HepG2 (cell line): ENCODE data around the gene CLDN15. TPM values are rescaled to one million over a fixed set of nuclear protein-coding genes. Genes with fewer than 3 reads are reported as not detected.

Source experiments
- DMAP1 ChIP-seq: IDR thresholded peaks from 2 replicates; pipeline ENCODE4 v1.6.1; 2016
- FOXM1 ChIP-seq: sonication (generic); formaldehyde crosslinking; IDR thresholded peaks from 2 replicates; pipeline ENCODE4 v1.5.0; 2020; ENCODE audit warnings: missing genetic modification reagents
- GPBP1L1 ChIP-seq: sonication (generic); formaldehyde crosslinking; IDR thresholded peaks from 2 replicates; pipeline ENCODE4 v1.5.0; 2020; ENCODE audit warnings: mild to moderate bottlenecking, missing genetic modification reagents
- HES4 ChIP-seq: sonication (generic); formaldehyde crosslinking; IDR thresholded peaks from 2 replicates; pipeline ENCODE4 v1.9.0; 2021; ENCODE audit warnings: mild to moderate bottlenecking, missing genetic modification reagents, borderline replicate concordance
- HOXA5 ChIP-seq: sonication (generic); formaldehyde crosslinking; IDR thresholded peaks from 2 replicates; pipeline ENCODE4 v1.4.0; 2020; ENCODE audit warnings: missing genetic modification reagents
- KDM2A ChIP-seq: sonication (generic); formaldehyde crosslinking; IDR thresholded peaks from 2 replicates; pipeline ENCODE4 v1.4.0; 2020; ENCODE audit warnings: low read depth, missing genetic modification reagents, borderline replicate concordance
- MAF1 ChIP-seq: sonication (generic); formaldehyde crosslinking; IDR thresholded peaks from 2 replicates; pipeline ENCODE4 v1.5.0; 2020; ENCODE audit warnings: missing genetic modification reagents, borderline replicate concordance
- NPAS2 ChIP-seq: sonication (generic); formaldehyde crosslinking; IDR thresholded peaks from 2 replicates; pipeline ENCODE4 v1.8.0; 2022; ENCODE audit warnings: mild to moderate bottlenecking, missing genetic modification reagents, borderline replicate concordance
- PAX8 ChIP-seq: sonication (generic); formaldehyde crosslinking; IDR thresholded peaks from 2 replicates; pipeline ENCODE4 v1.8.0; 2022; ENCODE audit warnings: mild to moderate bottlenecking, missing genetic modification reagents, borderline replicate concordance
- PHF5A ChIP-seq: IDR thresholded peaks from one replicate; pipeline ENCODE4 v1.6.1; 2018; ENCODE audit warnings: low read depth, missing genetic modification reagents; ENCODE audit not compliant: unreplicated experiment
- PRPF4 ChIP-seq: fragments of 200-400 bp; formaldehyde crosslinking; IDR thresholded peaks from 2 replicates; pipeline ENCODE4 v1.6.1; 2016; ENCODE audit warnings: low read length, low read depth; ENCODE audit not compliant: poor library complexity, severe bottlenecking
- RARG ChIP-seq: sonication (generic); formaldehyde crosslinking; IDR thresholded peaks from 2 replicates; pipeline ENCODE4 v1.4.0; 2020; ENCODE audit warnings: low read depth, mild to moderate bottlenecking, missing genetic modification reagents
- REPIN1 ChIP-seq: sonication (generic); formaldehyde crosslinking; IDR thresholded peaks from 2 replicates; pipeline ENCODE4 v1.8.0; 2022; ENCODE audit warnings: missing genetic modification reagents, low read depth, mild to moderate bottlenecking, borderline replicate concordance
- TBP ChIP-seq: sonication (generic); formaldehyde crosslinking; IDR thresholded peaks from 2 replicates; pipeline ENCODE4 v1.5.0; 2020; ENCODE audit warnings: missing genetic modification reagents
- THAP11 ChIP-seq: IDR thresholded peaks from 2 replicates; pipeline ENCODE4 v1.6.1; 2016; ENCODE audit warnings: missing biosample characterization, missing genetic modification reagents
- ZBTB38 ChIP-seq: sonication (generic); formaldehyde crosslinking; IDR thresholded peaks from 2 replicates; pipeline ENCODE4 v1.5.1; 2020; ENCODE audit warnings: mild to moderate bottlenecking, missing genetic modification reagents
- ZBTB7A ChIP-seq: sonication (generic); formaldehyde crosslinking; IDR thresholded peaks from 2 replicates; pipeline ENCODE4 v1.8.0; 2022; ENCODE audit warnings: mild to moderate bottlenecking, missing genetic modification reagents
- ZNF20 ChIP-seq: sonication (generic); formaldehyde crosslinking; IDR thresholded peaks from 2 replicates; pipeline ENCODE4 v1.4.0; 2020; ENCODE audit warnings: mild to moderate bottlenecking, moderate library complexity, missing genetic modification reagents
- ZNF460 ChIP-seq: sonication (generic); formaldehyde crosslinking; IDR thresholded peaks from 2 replicates; pipeline ENCODE4 v1.5.1; 2020; ENCODE audit warnings: missing genetic modification reagents, mild to moderate bottlenecking, borderline replicate concordance
- ZNF652 ChIP-seq: IDR thresholded peaks from 2 replicates; pipeline ENCODE4 v1.6.1; 2016; ENCODE audit warnings: low read depth, borderline replicate concordance
- ZNF768 ChIP-seq: sonication (generic); formaldehyde crosslinking; IDR thresholded peaks from 2 replicates; pipeline ENCODE4 v1.4.0; 2020; ENCODE audit warnings: missing genetic modification reagents
- ZNF773 ChIP-seq: sonication (generic); formaldehyde crosslinking; IDR thresholded peaks from 2 replicates; pipeline ENCODE4 v1.4.0; 2020; ENCODE audit warnings: missing genetic modification reagents, borderline replicate concordance
- polyA plus RNA-seq, 8 experiments: library from polyadenylated mRNA; depleted of rRNA in 3 of 8; stranded (reverse) in 7 of 8; unstranded in 1 of 8; fragments of >200 nt; fragmentation: Illumina TruSeq in 4 of 8; extraction: Trizol in 4 of 8; gene quantifications; 2 replicates each; pipeline versions ENCODE4 v1.2.1 to v1.2.3, GENCODE V29; 2011 to 2016; ENCODE audit warnings: low read depth in 4 of 8, missing spikeins in 1 of 8, mixed read lengths in 1 of 8; ENCODE audit not compliant: insufficient read depth in 1 of 8
- total RNA-seq, 5 experiments: library from RNA; depleted of rRNA; stranded (reverse); fragments of >200 nt; fragmentation: Illumina TruSeq; extraction: Trizol; gene quantifications; 2 replicates each; pipeline ENCODE4 v1.2.3, GENCODE V29; 2016; ENCODE audit warnings: low read depth in 1 of 5
- TF ChIP-seq, protein P1 (sequence below): sonication (generic); formaldehyde crosslinking; IDR thresholded peaks from 2 replicates; pipeline ENCODE4 v1.5.1; 2020; ENCODE audit warnings: missing genetic modification reagents, mild to moderate bottlenecking, borderline replicate concordance
- TF ChIP-seq, protein P2 (sequence below): sonication (generic); formaldehyde crosslinking; IDR thresholded peaks from 2 replicates; pipeline ENCODE4 v1.8.0; 2022; ENCODE audit warnings: mild to moderate bottlenecking, missing genetic modification reagents

Gene CLDN15
- total and polyA plus RNA-seq, 2 of the 13 experiments (the other 11 are each of a cell fraction or from before 2014, with no cell fraction given) = 7.1 to 17.8 TPM

GRCh38 chr7:101217388-101218235, 20.0 kb downstream of the CLDN15 start, which contains the start of the genes PLOD3 and ZNHIT1 (continued):
- TF ChIP-seq REPIN1 (CRISPR knock-in tag) (no peak), NPAS2 (no peak), TBP (CRISPR knock-in tag) (no peak), PAX8 (CRISPR knock-in tag) (peak; percentile 57; the same call in 1 of the 2 replicates), ZNF652 (CRISPR knock-in tag) (no peak), ZBTB38 (CRISPR knock-in tag) (peak; percentile 31; the same call in 1 of the 2 replicates), RARG (no peak), THAP11 (CRISPR knock-in tag) (peak; percentile 81), ZNF768 (no peak; the same call in 1 of the 2 replicates), DMAP1 (CRISPR knock-in tag) (peak; percentile 39; the same call in 1 of the 2 replicates), GPBP1L1 (no peak), PHF5A (CRISPR knock-in tag) (no peak), HES4 (CRISPR knock-in tag) (no peak), FOXM1 (CRISPR knock-in tag) (no peak), ZNF773 (CRISPR knock-in tag) (0 out of 2 replicates have a peak, but pooled peaks have one; percentile 52), ZBTB7A (CRISPR knock-in tag) (peak; percentile 50; the same call in 1 of the 2 replicates), ZNF20 (no peak), HOXA5 (CRISPR knock-in tag) (peak; percentile 54; the same call in 1 of the 2 replicates), MAF1 (CRISPR knock-in tag) (peak; percentile 53; the same call in 1 of the 2 replicates), PRPF4 (peak; percentile 16), KDM2A (peak; percentile 67), ZNF460 (CRISPR knock-in tag) (no peak; the same call in 1 of the 2 replicates)
- TF ChIP-seq, protein P1, sequence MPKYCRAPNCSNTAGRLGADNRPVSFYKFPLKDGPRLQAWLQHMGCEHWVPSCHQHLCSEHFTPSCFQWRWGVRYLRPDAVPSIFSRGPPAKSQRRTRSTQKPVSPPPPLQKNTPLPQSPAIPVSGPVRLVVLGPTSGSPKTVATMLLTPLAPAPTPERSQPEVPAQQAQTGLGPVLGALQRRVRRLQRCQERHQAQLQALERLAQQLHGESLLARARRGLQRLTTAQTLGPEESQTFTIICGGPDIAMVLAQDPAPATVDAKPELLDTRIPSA (CRISPR knock-in tag) = no peak
- TF ChIP-seq, protein P2, sequence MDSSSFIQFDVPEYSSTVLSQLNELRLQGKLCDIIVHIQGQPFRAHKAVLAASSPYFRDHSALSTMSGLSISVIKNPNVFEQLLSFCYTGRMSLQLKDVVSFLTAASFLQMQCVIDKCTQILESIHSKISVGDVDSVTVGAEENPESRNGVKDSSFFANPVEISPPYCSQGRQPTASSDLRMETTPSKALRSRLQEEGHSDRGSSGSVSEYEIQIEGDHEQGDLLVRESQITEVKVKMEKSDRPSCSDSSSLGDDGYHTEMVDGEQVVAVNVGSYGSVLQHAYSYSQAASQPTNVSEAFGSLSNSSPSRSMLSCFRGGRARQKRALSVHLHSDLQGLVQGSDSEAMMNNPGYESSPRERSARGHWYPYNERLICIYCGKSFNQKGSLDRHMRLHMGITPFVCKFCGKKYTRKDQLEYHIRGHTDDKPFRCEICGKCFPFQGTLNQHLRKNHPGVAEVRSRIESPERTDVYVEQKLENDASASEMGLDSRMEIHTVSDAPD (CRISPR knock-in tag) = 0 out of 2 replicates have a peak, but pooled peaks have one; percentile 19
